GM18499 (cell line): ENCODE measurements around the gene WRAP73.
"Not testable (repeated sequence)": the region's sequence is repeated elsewhere in the genome, so short reads cannot be mapped to it uniquely, and the experiment has no call there.

Source experiments
- ATAC-seq: cut with Tn5 transposase; IDR thresholded peaks from one replicate; pipeline ENCODE4 v1.9.1; 2021; ENCODE audit warnings: moderate number of reproducible peaks; ENCODE audit not compliant: insufficient read depth, unreplicated experiment

Gene WRAP73

DNA sequence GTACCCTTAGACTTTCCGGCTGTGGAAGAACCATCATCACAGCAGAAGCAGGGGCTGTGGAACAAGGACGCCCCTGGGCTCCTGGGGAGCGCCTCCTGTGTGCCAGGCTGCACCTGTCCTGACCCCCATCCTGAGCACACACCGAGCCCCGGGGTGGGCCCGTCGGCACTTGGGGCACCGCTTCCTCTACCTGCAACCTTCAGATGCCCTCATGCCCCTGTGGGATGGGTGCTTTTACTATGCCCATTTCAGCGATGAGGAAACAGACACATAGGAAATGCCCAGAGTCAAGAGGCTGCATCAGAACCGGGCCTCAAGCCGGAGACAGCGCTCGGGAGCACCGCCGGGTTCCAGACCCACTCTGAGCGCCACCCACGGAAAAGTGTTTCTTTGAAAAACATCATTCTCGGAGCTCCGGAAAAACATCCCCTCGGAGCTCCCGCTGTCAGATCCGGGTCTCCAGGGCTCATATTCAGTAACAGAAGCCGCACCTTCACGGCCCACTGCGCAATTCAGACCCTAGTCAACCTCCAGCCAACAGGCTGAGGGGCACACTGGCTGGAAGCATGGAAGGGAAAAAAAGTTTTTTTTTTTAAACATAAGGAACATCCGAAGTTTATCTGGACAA is 17.1 kb downstream of the WRAP73 start:
- ATAC-seq = no peak

DNA sequence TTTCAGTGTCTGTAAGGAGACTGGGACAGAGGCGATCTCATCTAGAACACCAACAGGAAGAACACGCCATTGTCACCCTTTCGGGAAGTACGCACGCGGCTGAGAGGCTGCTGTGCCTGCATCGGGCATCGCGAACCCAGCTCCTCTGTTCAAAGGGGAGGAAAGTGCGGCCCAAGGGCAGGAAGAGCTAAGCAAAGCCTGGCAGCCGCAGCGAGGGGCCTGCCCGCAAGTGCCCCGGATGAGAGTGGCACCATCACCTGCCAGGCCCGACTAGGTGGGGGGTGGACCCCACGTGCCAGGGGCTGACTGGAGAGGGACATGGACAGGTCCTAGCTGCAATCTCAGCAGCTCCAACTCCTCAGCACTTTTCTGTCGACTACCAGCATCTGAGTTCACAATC is 17.6 kb downstream of the WRAP73 start:
- ATAC-seq = no peak

DNA sequence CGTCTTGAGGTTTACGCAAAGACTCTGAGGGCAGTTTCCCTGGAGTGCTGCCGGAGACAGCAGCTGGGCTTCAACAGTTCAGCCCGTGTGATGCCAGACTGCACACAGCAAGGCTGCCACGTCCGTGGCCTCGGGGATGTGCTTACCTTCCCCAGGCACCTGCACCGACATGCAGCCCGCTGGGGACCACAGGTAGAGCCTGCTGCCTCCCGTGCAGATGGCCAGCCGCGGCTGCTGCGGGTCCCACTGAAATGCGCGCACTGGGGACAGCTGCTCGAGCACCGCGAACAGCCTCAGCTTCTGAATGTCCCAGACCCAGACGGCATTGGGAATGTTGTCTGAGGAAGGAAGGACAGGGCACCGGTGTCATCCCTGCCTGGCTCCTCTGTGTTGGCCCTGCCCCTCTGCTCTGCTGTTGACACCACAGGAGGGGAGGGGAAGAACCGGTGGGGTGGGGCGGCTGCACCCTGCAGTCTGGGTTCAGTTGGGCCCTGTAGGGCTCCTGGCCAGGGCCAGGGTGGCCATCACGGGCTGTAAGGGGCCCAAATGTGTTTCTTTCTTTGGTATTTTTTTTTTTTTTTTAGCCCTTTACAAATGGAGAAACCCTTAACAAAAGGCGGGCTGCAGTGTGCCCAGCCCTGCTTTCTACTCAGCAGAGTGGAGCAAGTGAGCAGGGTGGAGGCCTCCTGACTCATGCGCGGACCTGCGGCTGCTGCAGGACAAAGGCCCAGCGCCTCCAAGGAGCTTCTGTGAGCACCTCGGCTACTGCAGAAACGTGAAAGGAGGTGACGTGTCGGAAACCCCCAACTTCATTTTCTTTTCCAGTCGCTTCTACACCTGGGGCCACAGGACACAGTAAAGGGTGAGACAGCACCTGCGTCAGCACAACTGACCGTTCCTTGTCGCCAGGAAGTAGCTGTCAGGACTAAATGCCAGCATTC is 18.3 kb downstream of the WRAP73 start:
- no peak for ATAC-seq

DNA sequence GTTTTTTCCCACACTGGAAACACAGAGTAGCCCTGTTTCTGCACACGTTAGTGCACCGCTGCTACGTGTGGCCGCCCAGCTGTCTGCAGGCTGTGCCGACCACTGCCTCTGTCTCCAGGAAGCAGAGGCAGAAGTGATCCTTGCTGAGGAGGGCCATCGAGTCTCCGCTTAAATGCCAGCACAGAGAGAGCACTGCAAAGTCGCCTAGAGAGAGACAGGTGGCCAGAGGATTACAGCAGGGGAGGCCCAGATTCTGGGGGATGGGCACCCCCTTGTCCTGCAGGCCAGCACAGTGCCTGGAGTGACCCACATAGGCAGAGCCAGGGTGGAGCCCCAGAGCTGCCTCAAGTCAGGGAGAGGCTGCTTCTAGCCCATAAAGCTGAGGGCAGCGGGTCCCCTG is 19.0 kb downstream of the WRAP73 start:
- ATAC-seq = no peak

DNA sequence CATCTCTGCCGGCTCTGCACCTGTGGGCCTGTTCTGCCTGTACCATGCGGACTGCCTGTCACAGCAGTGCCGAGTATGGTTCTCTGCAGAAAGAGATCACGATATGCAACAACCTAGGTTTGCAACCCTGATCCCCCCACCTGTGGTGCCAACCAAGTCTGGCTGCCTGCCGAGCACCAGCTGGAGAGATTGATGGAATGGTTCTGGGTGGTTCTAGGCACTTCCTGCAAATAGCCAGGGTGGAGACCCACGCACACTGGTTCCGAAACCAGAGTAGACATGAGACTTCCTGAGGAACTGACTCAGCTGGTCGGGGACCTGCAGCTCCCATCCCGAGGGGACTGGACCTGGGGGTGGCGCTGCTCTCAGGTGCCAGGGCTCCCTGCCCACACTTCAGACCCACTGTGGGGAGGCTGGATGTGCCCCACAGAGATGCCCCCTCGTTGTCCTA is 19.7 kb downstream of the WRAP73 start:
- no peak for ATAC-seq

DNA sequence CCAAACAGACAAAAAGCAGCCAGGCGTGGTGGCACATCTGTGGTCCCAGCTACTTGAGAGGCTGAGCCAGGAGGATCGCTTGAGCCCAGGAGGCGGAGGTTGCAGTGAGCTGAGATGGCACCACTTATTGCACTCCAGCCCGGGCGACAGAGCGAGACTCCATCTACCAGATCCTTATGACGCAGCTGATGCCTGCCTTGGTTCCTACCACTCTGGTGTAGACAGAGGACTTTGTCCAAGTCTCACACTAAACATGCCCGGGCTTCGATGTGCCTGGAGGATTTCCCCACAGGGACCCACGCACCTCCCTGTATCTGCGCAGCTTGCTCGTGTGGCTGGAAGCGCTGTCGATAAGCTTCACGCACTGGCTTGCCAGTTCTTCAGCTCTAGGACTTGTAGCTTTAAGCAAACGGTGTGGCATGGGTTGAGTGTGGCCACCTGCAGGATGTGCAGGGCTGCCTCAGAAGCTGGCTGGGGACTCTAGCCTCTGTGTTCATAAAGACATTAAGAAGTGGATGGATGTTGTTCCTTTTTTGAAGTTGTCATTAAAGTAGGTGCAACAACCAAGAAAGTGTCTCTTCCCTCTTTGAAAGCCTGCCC is 20.2 kb downstream of the WRAP73 start:
- no peak for ATAC-seq

DNA sequence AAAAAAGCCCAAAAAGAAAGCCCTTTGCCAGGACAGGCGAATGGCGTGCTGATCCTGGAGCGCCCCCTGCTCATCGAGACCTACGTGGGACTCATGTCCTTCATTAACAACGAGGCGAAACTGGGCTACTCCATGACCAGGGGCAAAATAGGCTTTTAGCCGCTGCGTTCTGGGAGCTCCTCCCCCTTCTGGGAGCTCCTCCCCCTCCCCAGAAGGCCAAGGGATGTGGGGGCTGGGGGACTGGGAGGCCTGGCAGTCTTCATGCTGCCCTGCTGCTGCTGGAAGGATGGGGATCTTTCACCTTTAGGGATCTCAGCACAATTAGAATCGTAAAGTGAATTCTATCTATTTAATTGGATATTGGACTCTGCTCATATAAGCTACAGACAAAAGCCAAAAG is 21.5 kb downstream of the WRAP73 start:
- no peak for ATAC-seq

DNA sequence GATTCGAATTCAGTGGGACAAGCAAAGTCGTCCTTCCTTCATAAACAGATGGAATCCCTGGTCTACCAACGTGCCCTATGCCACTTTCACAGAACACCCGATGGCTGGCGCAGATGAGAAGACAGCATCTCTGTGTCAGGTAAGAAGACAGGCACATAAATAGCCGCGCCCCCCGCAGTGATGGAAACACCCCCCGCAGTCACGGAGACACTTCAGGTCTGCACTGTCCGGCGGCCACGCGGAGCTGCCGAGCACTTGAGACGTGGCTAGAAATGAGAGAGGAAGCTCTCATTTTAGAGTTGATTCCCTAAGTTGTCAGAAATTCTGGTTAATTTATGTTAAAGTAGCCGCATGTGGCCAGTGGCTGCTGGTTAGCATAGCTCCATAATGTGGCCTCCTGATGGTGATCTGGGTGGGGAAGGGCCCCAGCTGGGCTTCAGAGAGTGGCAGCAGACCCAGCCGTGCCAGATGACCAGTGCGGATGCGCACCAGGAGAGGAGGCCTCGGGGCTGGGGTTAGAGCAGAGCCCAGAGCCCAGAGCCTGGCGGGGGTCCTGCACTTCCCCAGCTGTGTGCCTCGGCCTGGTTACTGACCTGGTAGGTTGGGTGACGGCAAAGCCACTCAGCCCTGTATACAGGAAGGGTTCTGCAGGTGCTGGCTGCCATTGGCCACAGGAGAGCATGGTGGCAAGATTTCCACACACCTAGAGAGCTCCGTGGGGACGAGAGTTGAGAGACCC is 22.2 kb downstream of the WRAP73 start:
- no peak for ATAC-seq

DNA sequence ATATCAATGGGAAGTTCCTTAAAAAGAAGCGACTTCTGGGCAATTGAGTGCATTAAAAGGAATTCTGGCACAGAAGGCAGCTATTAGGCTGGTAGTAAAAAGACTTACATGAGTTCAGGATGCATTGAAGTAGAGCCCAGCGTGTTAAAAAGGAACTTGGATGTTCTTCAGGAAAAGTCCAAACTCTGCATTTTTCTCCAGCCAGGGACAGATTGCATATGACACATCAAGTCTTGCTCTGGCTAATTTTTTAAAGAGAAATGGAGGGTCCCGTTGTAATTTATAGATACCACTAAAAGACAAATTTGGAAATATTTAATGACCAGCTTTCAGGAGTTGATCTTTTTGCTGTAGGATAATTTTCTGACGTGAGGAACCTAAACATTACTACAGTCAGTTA is 23.9 kb downstream of the WRAP73 start:
- ATAC-seq = no peak

DNA sequence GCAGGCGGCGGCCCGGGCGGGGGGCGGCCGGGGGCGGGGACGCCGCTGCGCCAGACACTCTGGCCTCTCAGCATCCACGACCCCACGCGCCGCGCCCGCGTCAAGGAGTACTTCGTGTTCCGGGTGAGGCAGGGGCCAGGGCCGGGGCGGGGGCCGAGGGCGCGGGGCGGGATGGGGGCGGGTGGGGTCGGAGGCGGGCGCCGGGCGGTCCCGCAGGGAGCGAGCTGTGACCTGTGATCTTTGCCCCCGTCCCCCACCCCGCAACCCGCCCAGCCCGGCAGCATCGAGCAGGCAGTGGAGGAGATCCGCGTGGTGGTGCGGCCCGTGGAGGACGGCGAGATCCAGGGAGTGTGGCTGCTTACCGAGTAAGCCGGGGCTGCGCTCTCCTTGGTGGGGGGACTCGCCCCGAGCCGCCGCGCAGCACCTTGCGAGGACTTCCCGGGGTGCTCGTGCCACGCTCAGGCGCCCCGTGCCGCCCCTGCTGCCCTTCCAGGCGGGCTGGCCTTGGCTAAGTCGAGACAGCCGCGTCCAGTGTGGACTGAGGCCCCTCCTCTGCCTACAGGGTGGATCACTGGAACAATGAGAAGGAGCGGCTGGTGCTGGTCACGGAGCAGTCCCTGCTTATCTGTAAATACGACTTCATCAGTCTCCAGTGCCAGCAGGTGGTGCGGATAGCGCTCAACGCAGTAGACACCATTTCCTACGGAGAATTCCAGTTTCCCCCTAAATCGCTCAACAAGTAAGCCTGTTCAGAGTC is 24.6 kb downstream of the WRAP73 start:
- no peak for ATAC-seq

DNA sequence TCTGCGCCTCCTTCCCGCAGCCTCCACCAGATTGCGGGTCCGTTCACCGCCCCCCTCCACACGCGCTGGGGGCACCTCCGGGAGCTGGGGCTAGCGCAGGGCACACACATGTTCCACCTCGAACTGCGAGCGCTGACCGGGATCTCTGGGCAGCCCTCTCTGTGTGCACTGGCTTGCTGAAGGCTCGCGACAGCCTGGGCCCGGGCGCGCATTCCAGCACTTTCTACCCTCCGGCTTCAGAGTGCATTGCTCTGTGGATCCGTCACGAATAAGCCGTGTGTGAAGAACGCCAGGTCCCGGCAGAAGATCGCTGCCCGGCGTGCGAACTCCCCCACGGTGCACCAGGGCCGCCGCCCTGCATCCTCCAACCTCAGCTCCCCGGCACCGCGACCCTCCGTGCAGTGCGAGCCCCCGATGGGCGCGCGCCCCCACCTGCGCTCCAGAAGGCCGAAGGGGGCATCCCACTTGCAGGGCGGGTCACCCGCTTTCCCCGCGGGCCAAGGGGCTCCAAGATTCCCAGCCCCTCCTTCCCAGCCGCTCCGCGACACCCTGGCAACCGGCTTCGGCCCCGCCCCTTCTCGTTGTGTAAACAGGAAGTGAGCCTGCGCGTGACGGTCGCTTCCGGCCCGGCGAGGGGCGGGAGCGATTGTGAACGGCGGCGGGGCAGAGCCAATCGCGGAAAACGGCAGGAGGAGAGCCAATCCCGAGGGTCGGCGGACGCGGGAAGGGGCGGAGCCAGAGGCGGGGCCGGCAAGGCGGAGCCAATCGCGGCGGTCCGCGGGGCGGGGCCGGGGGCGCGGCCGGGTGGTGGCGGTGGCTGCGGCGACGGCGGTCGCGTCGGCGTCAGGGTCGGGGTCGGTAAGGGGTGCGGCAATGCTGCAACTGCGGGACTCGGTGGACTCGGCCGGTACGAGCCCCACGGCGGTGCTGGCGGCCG is 25.4 kb downstream of the WRAP73 start, which contains the start of gene TPRG1L:
Gene TPRG1L, plus strand, starts transcription at position 816 of the 937 bp plus-strand sequence. Its CDS starts 58 bp downstream, at position 874.
- no peak for ATAC-seq

DNA sequence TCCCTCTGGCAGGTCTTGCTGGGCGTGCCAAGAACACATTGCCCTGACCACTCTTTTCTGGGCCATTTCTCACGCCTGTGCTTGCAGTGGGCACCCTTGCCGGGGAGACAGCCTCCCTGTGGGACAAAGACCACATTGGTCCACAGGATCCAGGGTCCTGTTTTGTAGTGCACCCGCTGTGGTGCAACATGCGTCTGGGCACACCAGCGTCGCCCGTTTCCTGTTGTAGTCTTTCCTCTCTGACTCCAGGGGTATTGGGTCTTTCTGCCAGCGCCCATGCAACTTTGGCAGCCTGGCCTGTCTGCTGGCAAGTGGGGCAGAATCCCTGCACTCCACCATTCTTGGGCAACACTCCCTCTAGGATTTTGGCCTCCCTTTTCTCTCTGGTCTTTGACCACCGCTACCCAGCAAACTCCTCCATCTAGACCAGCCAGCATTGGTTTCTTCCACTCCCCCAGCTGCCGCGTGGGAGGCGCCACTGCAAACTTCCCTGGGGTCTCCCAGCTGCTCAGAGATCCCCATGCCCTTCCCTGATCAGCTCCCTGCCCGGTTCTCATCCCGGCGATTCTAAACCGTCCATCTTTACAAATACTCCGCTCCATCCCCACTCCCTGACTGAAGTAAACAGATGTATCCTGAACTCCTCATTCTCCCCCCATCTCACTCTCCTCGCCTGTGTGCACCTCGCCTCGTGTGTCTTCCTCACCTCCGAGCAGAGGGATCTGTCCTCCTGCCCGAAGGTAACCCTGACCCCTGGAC is 26.3 kb downstream of the WRAP73 start:
- no peak for ATAC-seq

DNA sequence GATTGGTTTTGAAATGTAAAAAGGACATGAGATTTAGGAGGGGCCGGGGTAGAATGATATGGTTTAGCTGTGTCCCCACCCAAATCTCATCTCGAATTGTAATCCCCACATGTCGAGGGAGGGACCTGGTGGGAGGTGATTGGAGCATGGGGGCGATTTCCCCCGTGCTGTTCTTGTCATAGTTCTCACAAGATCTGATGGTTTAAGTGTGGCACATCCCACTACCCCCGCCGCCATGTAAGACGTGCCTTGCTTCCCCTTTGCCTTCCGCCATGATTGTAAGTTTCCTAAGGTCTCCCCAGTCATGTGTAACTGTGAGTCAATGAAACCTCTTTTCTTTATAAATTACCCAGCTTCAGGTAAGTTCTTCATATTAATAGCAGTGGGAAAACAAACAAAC is 27.8 kb downstream of the WRAP73 start:
- not testable (repeated sequence) for ATAC-seq

DNA sequence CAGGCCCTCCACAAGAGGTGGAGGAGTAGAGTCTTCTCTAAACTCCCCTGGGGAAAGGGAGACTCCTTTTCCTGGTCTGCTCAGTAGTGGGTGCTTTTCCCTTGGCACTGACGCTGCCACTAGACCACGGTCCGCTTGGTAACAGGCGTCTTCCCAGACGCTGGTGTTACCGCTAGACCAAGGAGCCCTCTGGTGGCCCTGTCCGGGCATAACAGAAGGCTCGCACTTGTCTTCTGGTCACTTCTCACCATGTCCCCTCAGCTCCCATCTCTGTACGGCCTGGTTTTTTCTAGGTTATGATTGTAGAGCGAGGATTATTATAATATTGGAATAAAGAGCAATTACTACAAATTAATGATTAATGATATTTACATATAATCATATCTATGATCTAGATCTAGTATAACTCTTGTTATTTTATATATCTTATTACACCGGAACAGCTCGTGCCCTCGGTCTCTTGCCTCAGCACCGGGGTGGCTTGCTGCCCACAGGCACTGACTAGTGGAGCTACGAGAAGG is 28.7 kb downstream of the WRAP73 start:
- not testable (repeated sequence) for ATAC-seq

DNA sequence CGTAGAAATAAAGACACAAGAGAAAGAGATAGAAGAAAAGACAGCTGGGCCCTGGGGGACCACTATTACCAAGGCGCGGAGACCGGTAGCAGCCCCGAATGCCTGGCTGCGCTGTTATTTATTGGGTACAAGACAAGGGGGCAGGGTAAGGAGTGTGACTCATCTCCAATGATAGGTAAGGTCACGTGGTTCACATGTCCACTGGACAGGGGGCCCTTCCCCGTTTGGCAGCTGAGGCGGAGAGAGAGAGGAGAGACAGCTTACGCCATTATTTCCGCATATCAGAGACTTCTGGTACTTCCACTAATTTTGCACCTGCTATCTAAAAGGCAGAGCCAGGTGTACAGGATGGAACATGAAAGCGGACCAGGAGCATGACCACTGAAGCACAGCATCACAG is 29.2 kb downstream of the WRAP73 start:
- no peak for ATAC-seq

DNA sequence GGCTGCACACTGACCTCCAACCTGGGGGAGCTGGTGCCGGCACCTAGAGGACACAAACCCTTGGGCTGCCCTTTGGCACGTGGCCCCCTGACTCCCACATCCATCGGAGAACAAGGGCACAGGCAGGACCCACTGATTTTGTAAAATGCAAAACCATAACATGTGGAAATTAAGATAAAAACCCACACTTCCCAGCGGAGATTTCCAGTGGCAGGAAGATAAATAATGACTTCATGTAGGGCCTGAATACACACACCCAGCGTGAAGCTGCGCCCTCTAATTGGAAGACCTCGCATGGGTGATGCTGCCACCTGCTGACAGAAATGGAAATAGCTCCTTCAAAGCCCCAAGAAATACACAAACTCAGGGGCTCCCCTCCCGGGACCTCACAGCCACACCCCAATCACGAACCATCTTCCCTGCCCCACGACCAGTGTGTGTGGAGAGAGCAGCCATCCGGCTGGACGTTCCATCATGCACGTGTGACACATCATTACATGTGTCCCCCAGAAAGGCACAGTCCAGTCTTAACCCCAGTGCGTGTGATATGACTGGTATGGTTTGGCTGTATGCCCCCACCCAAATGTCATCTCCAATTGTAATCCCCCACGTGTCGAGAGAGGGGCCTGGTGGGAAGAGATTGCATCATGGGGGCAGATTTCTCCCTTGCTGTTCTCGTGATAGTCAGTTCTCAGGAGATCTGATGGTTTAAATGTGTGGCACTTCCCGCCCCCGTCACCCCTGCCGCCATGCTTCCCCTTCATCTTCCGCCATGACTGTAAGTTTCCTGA is 30.8 kb downstream of the WRAP73 start:
- ATAC-seq = no peak

DNA sequence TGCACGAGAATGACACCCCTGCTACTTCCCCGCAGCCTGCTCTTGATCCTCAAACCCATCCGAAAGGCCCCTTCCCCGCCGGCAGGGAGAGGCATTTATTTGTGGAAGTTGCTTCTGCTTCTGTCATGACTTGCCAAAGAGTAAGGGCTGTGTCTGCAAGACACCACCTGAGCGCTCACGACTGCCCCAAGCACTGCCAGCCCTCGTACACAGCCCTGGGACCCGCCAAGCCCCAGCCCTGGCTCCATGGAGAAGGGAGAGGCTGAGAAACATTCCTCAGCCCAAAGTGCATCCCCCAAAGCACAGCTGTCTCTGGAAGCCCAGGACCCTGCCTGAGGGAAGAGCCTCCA is 31.4 kb downstream of the WRAP73 start:
- no peak for ATAC-seq
